HG03354 (cell line): Measurements from ENCODE around the gene ACADS.

Experiments
- ATAC-seq: cut with Tn5 transposase; IDR thresholded peaks from one replicate; pipeline ENCODE4 v1.9.1; 2021; ENCODE audit warnings: mild to moderate bottlenecking; ENCODE audit not compliant: unreplicated experiment, poor library complexity, severe bottlenecking

The ACADS gene

GRCh38 chr12:120698665-120699064, 27.0 kb upstream of the ACADS start:
- ATAC-seq, result no peak

- no peak for ATAC-seq
Measured at GRCh38 chr12:120699553-120699952, 26.1 kb upstream of the ACADS start.

- ATAC-seq, result no peak
Measured at GRCh38 chr12:120700886-120701285, 24.7 kb upstream of the ACADS start.

- ATAC-seq, result no peak
Measured at GRCh38 chr12:120702637-120703036, 23.0 kb upstream of the ACADS start.

- no peak for ATAC-seq
Measured at GRCh38 chr12:120703311-120703942, 22.2 kb upstream of the ACADS start.

- ATAC-seq, result no peak
Measured at GRCh38 chr12:120705618-120706017, 20.0 kb upstream of the ACADS start.

- ATAC-seq, result no peak
Measured at GRCh38 chr12:120706029-120706428, 19.6 kb upstream of the ACADS start.

- no peak for ATAC-seq
Measured at GRCh38 chr12:120708651-120709050, 17.0 kb upstream of the ACADS start.

- peak; percentile 87 for ATAC-seq
Measured at GRCh38 chr12:120710031-120710804, 15.4 kb upstream of the ACADS start, which contains the start of gene UNC119B. UNC119B (plus strand) TSS chr12:120710458; CDS start chr12:120710475, 17 bp downstream.

GRCh38 chr12:120710805-120711296, 14.8 kb upstream of the ACADS start:
- peak; percentile 8 for ATAC-seq

GRCh38 chr12:120711411-120711810, 14.2 kb upstream of the ACADS start:
- no peak for ATAC-seq

- no peak for ATAC-seq
Measured at GRCh38 chr12:120712610-120713009, 13.0 kb upstream of the ACADS start.

GRCh38 chr12:120713861-120714482, 11.7 kb upstream of the ACADS start:
- ATAC-seq, result peak; percentile 42

GRCh38 chr12:120718055-120718454, 7.6 kb upstream of the ACADS start:
- ATAC-seq, result no peak

GRCh38 chr12:120719072-120719471, 6.6 kb upstream of the ACADS start:
- peak; percentile 70 for ATAC-seq

GRCh38 chr12:120719496-120720233, 6.0 kb upstream of the ACADS start:
- ATAC-seq, result no peak

GRCh38 chr12:120720234-120720986, 5.2 kb upstream of the ACADS start:
- no peak for ATAC-seq

GRCh38 chr12:120720987-120721801, 4.4 kb upstream of the ACADS start:
- no peak for ATAC-seq
